ENCODE results near the gene MON2. TPM values are rescaled to one million over a fixed set of nuclear protein-coding genes. Genes with fewer than 3 reads are reported as not detected.
"Not testable (repeated sequence)": the region's sequence is repeated elsewhere in the genome, so short reads cannot be mapped to it uniquely, and the experiment has no call there.

Gene MON2
- total and polyA plus RNA-seq, 2 of the 13 experiments (the other 11 are each of a cell fraction or from before 2014, with no cell fraction given), result 10.5 to 24.8 TPM

- Histone ChIP-seq H3K9me3 (ENCODE audit: low read length) (peaks cover 4% of the 10 kb centered on the region; the same call in 1 of the 2 replicates), H3K9ac (ENCODE audit: insufficient read depth, low read depth, low read length) (no peak overlapping the region), H2AFZ (ENCODE audit: low read length) (no peak overlapping the region), H3K27ac (ENCODE audit: extremely low read length, insufficient read depth, low read length) (no peak overlapping the region), H3K4me3 (replicated peaks in 1 of 3; ENCODE audit: insufficient read depth in 1 of 3, low read depth in 2 of 3, low read length in 3 of 3) (no peak overlapping the region), H3K4me1 (ENCODE audit: insufficient read depth, low read length) (no peaks in the 10 kb centered on the region), H3K27me3 (ENCODE audit: control insufficient read depth in 1 of 2, insufficient read depth in 2 of 2, low read length in 2 of 2) (no peaks in the 10 kb centered on the region), H4K20me1 (ENCODE audit: insufficient read depth, low read length) (no peaks in the 10 kb centered on the region), H3K36me3 (replicated peaks in 1 of 2; ENCODE audit: control insufficient read depth in 1 of 2, insufficient read depth in 2 of 2, low read length in 2 of 2) (no peaks in the 10 kb centered on the region), H3K4me2 (ENCODE audit: low read depth, low read length) (no peak overlapping the region), H3K79me2 (ENCODE audit: insufficient read depth, low read length) (no peaks in the 10 kb centered on the region)
- DNase-seq (ENCODE audit: low spot score) (no peak), FAIRE-seq (no peak), ATAC-seq (no peak)
- intact Hi-C loops (cut with micrococcal nuclease; ENCODE audit: unreplicated experiment) (no loop called here), in situ Hi-C loops (cut with HindIII; ENCODE audit: extremely low pct_ligation_motif_present, low pct_unique_long_range_greater_than_20kb) (no loop called here)
- BruUV-seq (replicated peaks), result no TSS peak
- ChIA-PET POLR2A (no interaction called here), CTCF (ENCODE audit: low intra/inter-chr PET ratio, low total read pairs) (no interaction called here)
- TF ChIP-seq PREB (CRISPR knock-in tag; IDR thresholded peaks at IDR 0.05) (no peak), KDM2A (CRISPR knock-in tag; IDR thresholded peaks at IDR 0.05; ENCODE audit: borderline replicate concordance, low read depth) (no peak), ZNF616 (CRISPR knock-in tag; IDR thresholded peaks at IDR 0.05; ENCODE audit: low read depth) (no peak), ZNF383 (CRISPR knock-in tag; IDR thresholded peaks at IDR 0.05; ENCODE audit: borderline replicate concordance) (no peak), ZNF629 (CRISPR knock-in tag; conservative IDR thresholded peaks at IDR 0.05) (no peak), KDM3A (CRISPR knock-in tag; IDR thresholded peaks at IDR 0.05; ENCODE audit: low read depth) (no peak), HNF4G (IDR thresholded peaks at IDR 0.05; ENCODE audit: borderline replicate concordance, low read depth, low read length) (no peak), HNF4G (CRISPR knock-in tag; IDR thresholded peaks at IDR 0.05; ENCODE audit: borderline replicate concordance, low read depth) (no peak), ZNF550 (CRISPR knock-in tag; IDR thresholded peaks at IDR 0.05; ENCODE audit: borderline replicate concordance) (no peak)
Observed at GRCh38 chr12:62459976-62460375, 6.7 kb upstream of the MON2 start.

DNA sequence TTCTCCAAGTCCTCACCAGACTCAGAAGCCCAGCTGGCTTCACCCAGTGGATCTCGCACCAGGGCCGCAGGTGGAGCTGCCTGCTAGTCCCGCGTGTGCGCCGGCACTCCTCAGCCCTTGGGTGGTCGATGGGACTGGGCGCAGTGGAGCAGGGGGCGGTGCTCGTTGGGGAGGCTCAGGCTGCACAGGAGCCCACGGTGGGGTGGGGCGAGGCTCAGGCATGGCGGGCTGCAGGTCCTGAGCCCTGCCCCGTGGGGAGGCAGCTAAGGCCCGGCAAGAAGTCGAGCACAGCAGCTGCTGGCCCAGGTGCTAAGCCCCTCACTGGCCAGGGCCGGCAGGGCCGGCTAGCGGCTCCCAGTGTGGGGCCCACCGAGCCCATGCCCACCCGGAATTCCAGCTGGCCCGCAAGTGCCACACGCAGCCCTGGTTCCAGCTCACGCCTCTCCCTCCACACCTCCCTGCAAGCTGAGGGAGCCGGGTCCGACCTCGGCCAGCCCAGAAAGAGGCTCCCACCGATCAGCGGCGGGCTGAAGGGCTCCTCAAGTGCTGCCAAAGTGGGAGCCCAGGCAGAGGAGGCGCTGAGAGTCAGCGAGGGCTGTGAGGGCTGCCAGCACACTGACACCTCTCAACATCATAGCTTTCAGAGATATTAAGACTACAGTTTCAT, 5.3 kb upstream of the MON2 start:
- FAIRE-seq; CTCF ChIA-PET (ENCODE audit: low intra/inter-chr PET ratio, low total read pairs); H3K4me2 ChIP-seq (ENCODE audit: low read depth, low read length): not testable (repeated sequence)

GRCh38 chr12:62463252-62463651, 3.4 kb upstream of the MON2 start:
- POLR2A ChIA-PET; H3K36me3 ChIP-seq (replicated peaks in 1 of 2; ENCODE audit: control insufficient read depth in 1 of 2, insufficient read depth in 2 of 2, low read length in 2 of 2); H3K27me3 ChIP-seq (ENCODE audit: control insufficient read depth in 1 of 2, insufficient read depth in 2 of 2, low read length in 2 of 2); FAIRE-seq; H3K4me2 ChIP-seq (ENCODE audit: low read depth, low read length); H3K4me1 ChIP-seq (ENCODE audit: insufficient read depth, low read length); intact Hi-C loops (cut with micrococcal nuclease; ENCODE audit: unreplicated experiment); H4K20me1 ChIP-seq (ENCODE audit: insufficient read depth, low read length); H3K4me3 ChIP-seq (replicated peaks in 1 of 3; ENCODE audit: insufficient read depth in 1 of 3, low read depth in 2 of 3, low read length in 3 of 3); BruUV-seq (replicated peaks); H3K9me3 ChIP-seq (ENCODE audit: low read length); ATAC-seq; H2AFZ ChIP-seq (ENCODE audit: low read length); CTCF ChIA-PET (ENCODE audit: low intra/inter-chr PET ratio, low total read pairs); DNase-seq (ENCODE audit: low spot score); H3K9ac ChIP-seq (ENCODE audit: insufficient read depth, low read depth, low read length); in situ Hi-C loops (cut with HindIII; ENCODE audit: extremely low pct_ligation_motif_present, low pct_unique_long_range_greater_than_20kb); H3K27ac ChIP-seq (ENCODE audit: extremely low read length, insufficient read depth, low read length): not testable (repeated sequence)
- H3K79me2 ChIP-seq (ENCODE audit: insufficient read depth, low read length), result peaks cover 16% of the 10 kb centered on the region
- 29% methylated on average over 7 of the region's 7 CpGs for WGBS (ENCODE audit: low lambda C conversion rate)

More for the DNA sequence above, 5.3 kb upstream of the MON2 start:
- 96% methylated on average over 11 of the region's 32 CpGs for WGBS (ENCODE audit: low lambda C conversion rate)
- in situ Hi-C loops (cut with HindIII; ENCODE audit: extremely low pct_ligation_motif_present, low pct_unique_long_range_greater_than_20kb); ATAC-seq; H3K9ac ChIP-seq (ENCODE audit: insufficient read depth, low read depth, low read length); H3K79me2 ChIP-seq (ENCODE audit: insufficient read depth, low read length); H3K4me1 ChIP-seq (ENCODE audit: insufficient read depth, low read length); H3K9me3 ChIP-seq (ENCODE audit: low read length); H3K4me3 ChIP-seq (replicated peaks in 1 of 3; ENCODE audit: insufficient read depth in 1 of 3, low read depth in 2 of 3, low read length in 3 of 3); intact Hi-C loops (cut with micrococcal nuclease; ENCODE audit: unreplicated experiment); DNase-seq (ENCODE audit: low spot score); BruUV-seq (replicated peaks); H4K20me1 ChIP-seq (ENCODE audit: insufficient read depth, low read length); H2AFZ ChIP-seq (ENCODE audit: low read length); H3K27ac ChIP-seq (ENCODE audit: extremely low read length, insufficient read depth, low read length); H3K27me3 ChIP-seq (ENCODE audit: control insufficient read depth in 1 of 2, insufficient read depth in 2 of 2, low read length in 2 of 2); POLR2A ChIA-PET; H3K36me3 ChIP-seq (replicated peaks in 1 of 2; ENCODE audit: control insufficient read depth in 1 of 2, insufficient read depth in 2 of 2, low read length in 2 of 2): not testable (repeated sequence)
